HEK293T (cell line): ENCODE data around the gene ANKRD63.

ENCODE experiments used
- BHLHE40 ChIP-seq: fragments of 450-650 bp; IDR thresholded peaks from 2 replicates; pipeline ENCODE4 v1.6.1; 2016; ENCODE audit warnings: mild to moderate bottlenecking, moderate library complexity, borderline replicate concordance
- CTBP1 ChIP-seq: fragments of 450-650 bp; IDR thresholded peaks from 2 replicates; pipeline ENCODE4 v1.6.1; 2016; ENCODE audit warnings: borderline replicate concordance
- ELF4 ChIP-seq: fragments of 450-650 bp; IDR thresholded peaks from 2 replicates; pipeline ENCODE4 v1.6.1; 2017; ENCODE audit warnings: antibody characterized with exemption
- FOXA1 ChIP-seq: fragments of 450-650 bp; IDR thresholded peaks from 2 replicates; pipeline ENCODE4 v1.6.1; 2016; ENCODE audit warnings: mild to moderate bottlenecking
- FOXK2 ChIP-seq: fragments of 450-650 bp; IDR thresholded peaks from 2 replicates; pipeline ENCODE4 v1.6.1; 2016; ENCODE audit warnings: mild to moderate bottlenecking
- FOXM1 ChIP-seq: fragments of 450-650 bp; IDR thresholded peaks from 2 replicates; pipeline ENCODE4 v1.6.1; 2017; ENCODE audit warnings: mild to moderate bottlenecking, borderline replicate concordance
- L3MBTL2 ChIP-seq: fragments of 450-650 bp; conservative IDR thresholded peaks from 2 replicates; pipeline ENCODE4 v1.6.1; 2016; ENCODE audit warnings: mild to moderate bottlenecking
- PKNOX1 ChIP-seq: fragments of 450-650 bp; IDR thresholded peaks from 2 replicates; pipeline ENCODE4 v1.6.1; 2016
- SP1 ChIP-seq: fragments of 450-650 bp; IDR thresholded peaks from 2 replicates; pipeline ENCODE4 v1.6.1; 2017
- TARDBP ChIP-seq: fragments of 450-650 bp; IDR thresholded peaks from 2 replicates; pipeline ENCODE4 v1.6.1; 2016
- ZNF384 ChIP-seq: fragments of 450-650 bp; IDR thresholded peaks from 2 replicates; pipeline ENCODE4 v1.6.1; 2016

- TF ChIP-seq PKNOX1 (peak; percentile 21; the same call in 1 of the 2 replicates), FOXA1 (no peak), SP1 (no peak), BHLHE40 (no peak), TARDBP (no peak), L3MBTL2 (no peak), FOXK2 (no peak), FOXM1 (no peak), CTBP1 (no peak), ZNF384 (no peak), ELF4 (no peak)
These were observed 30.9 kb upstream of the ANKRD63 start for GRCh38 chr15:40313531-40314398.
